Upper lobe of left lung (tissue), 6 donors: ENCODE measurements around the gene MACC1. TPM values are rescaled to one million over a fixed set of nuclear protein-coding genes. Genes with fewer than 3 reads are reported as not detected.
A peak's percentile ranks its signal among the peaks of the same experiment; 100 is the strongest.

Experiments
- ATAC-seq, 2 donors: fragments of 200-7000 bp; cut with Tn5 transposase; one replicate each; pipeline ENCODE4 v1.9.1; 2022; ENCODE audit warnings: mild to moderate bottlenecking in 2 of 2, moderate library complexity in 2 of 2; ENCODE audit not compliant: low FRiP score in 2 of 2
- DNase-seq, 2 donors: peaks; one replicate each; pipeline ENCODE4 v3.0.0-alpha.2; 2019 to 2020
- H3K27ac ChIP-seq, 4 donors: fragments of 200-600 bp; sonication (generic); one replicate each; pipeline ENCODE4 v1.5.1; 2016 to 2019
- H3K27me3 ChIP-seq, 4 donors: fragments of 200-600 bp; sonication (generic); one replicate each; pipeline ENCODE4 v1.5.1; 2017 to 2019
- H3K36me3 ChIP-seq, 4 donors: fragments of 200-600 bp; sonication (generic); one replicate each; pipeline ENCODE4 v1.5.1; 2016 to 2019
- H3K4me1 ChIP-seq, 4 donors: fragments of 200-600 bp; sonication (generic); one replicate each; pipeline ENCODE4 v1.5.1; 2018 to 2019
- H3K4me3 ChIP-seq, 4 donors: fragments of 200-600 bp; sonication (generic); one replicate each; pipeline ENCODE4 v1.5.1; 2017 to 2019; ENCODE audit warnings: mild to moderate bottlenecking in 2 of 4, moderate library complexity in 1 of 4
- H3K9me3 ChIP-seq, 4 donors: fragments of 200-600 bp; sonication (generic); one replicate each; pipeline ENCODE4 v1.5.1; 2018 to 2019
- CTCF ChIP-seq, 6 experiments: fragments of 450-650 bp in 4 of 6; fragments of 200-600 bp in 2 of 6; sonication (generic) in 2 of 6; IDR thresholded peaks; one replicate each; pipeline ENCODE4 v1.5.1; 2016 to 2019; ENCODE audit warnings: antibody characterized with exemption in 6 of 6
- EP300 ChIP-seq, 4 donors: sonication (generic); formaldehyde crosslinking; IDR thresholded peaks; one replicate each; pipeline ENCODE4 v1.5.1; 2017; ENCODE audit warnings: antibody characterized with exemption in 4 of 4, control low read depth in 2 of 4
- POLR2A ChIP-seq, 4 donors: fragments of 450-650 bp; IDR thresholded peaks; one replicate each; pipeline ENCODE4 v1.5.1; 2016 to 2017; ENCODE audit warnings: antibody characterized with exemption in 4 of 4, mild to moderate bottlenecking in 2 of 4
- POLR2AphosphoS5 ChIP-seq, 2 donors: sonication (generic); formaldehyde crosslinking; IDR thresholded peaks; one replicate each; pipeline ENCODE4 v1.5.1; 2017; ENCODE audit warnings: antibody characterized with exemption in 2 of 2
- whole genome bisulfite sequencing, 2 donors: methylation state at CpG; one replicate each; pipeline ENCODE4 v1.1.5; 2017 to 2018; 5-methylcytosine and 5-hydroxymethylcytosine counted together
- total RNA-seq, 6 donors: library from RNA; depleted of rRNA in 4 of 6; stranded (reverse); fragments of >200 nt in 4 of 6; gene quantifications; one replicate each; pipeline versions ENCODE4 v1.1.0 to v1.2.1, GENCODE V29; 2016 to 2021
- donor health status: DM: no; HTN: no; CAD: no; lungs with moderate emphysema.
- donor health status: DM: no; HTN: yes; CAD: no; lungs with severe emphysema.

Gene MACC1
- total RNA-seq, 6 donors from 2014 or later, result 10.5 to 86.5 (median 24.3) TPM

- H3K9me3 ChIP-seq, result no peaks in the 10 kb centered on the region
- H3K4me3 ChIP-seq, result no peak overlapping the region
- TF ChIP-seq POLR2AphosphoS5 (IDR thresholded peaks at IDR 0.05), result peak in 1 of 2 donors; percentile 44
- TF ChIP-seq POLR2A (IDR thresholded peaks at IDR 0.05), result no peak
- peak in 2 of 4 donors; percentile 44 to 51 for TF ChIP-seq EP300 (IDR thresholded peaks at IDR 0.05)
- H3K36me3 ChIP-seq, result no peaks in the 10 kb centered on the region
- DNase-seq (no peak), ATAC-seq (peak in 1 of 2 donors; percentile 14)
- H3K27ac ChIP-seq, result peak overlapping the region; percentile 73 to 83 (median 78)
- no peaks in the 10 kb centered on the region for H3K27me3 ChIP-seq
- peaks cover 0 to 16% (median 9%) of the 10 kb centered on the region in 4 donors for H3K4me1 ChIP-seq
- 48 to 55% methylated on average over 4 of the region's 4 CpGs for WGBS, 2 donors
Observed at GRCh38 chr7:20220921-20221547, 3.9 kb upstream of the MACC1 start.

GRCh38 chr7:20220293-20220761 is 3.1 kb upstream of the MACC1 start:
- Histone ChIP-seq H3K27me3 (no peaks in the 10 kb centered on the region), H3K27ac (peak overlapping the region; percentile 73 to 83 (median 78)), H3K36me3 (no peaks in the 10 kb centered on the region), H3K4me1 (peaks cover 0 to 16% (median 9%) of the 10 kb centered on the region in 4 donors), H3K9me3 (no peaks in the 10 kb centered on the region), H3K4me3 (no peak overlapping the region)
- ATAC-seq (no peak), DNase-seq (no peak)
- TF ChIP-seq CTCF (IDR thresholded peaks at IDR 0.05) (no peak), POLR2A (IDR thresholded peaks at IDR 0.05) (peak in 1 of 4 donors; percentile 3)
- 48 to 58% methylated on average over 3 of the region's 3 CpGs for WGBS, 2 donors

GRCh38 chr7:20219446-20220292 is 2.5 kb upstream of the MACC1 start:
- peaks cover 0 to 16% (median 9%) of the 10 kb centered on the region in 4 donors for H3K4me1 ChIP-seq
- no peaks in the 10 kb centered on the region for H3K27me3 ChIP-seq
- H3K27ac ChIP-seq, result peak overlapping the region; percentile 73 to 83 (median 78)
- no peaks in the 10 kb centered on the region for H3K36me3 ChIP-seq
- 29 to 59% methylated on average over 7 of the region's 7 CpGs for WGBS, 2 donors
- peak in 1 of 2 donors; percentile 80 for DNase-seq
- H3K4me3 ChIP-seq, result no peak overlapping the region
- peak in 1 of 4 donors; percentile 45 for TF ChIP-seq POLR2A (IDR thresholded peaks at IDR 0.05)
- TF ChIP-seq POLR2AphosphoS5 (IDR thresholded peaks at IDR 0.05), result peak; percentile 71 to 94
- peak in 2 of 4 donors; percentile 53 to 87 for TF ChIP-seq EP300 (IDR thresholded peaks at IDR 0.05)
- TF ChIP-seq CTCF (IDR thresholded peaks at IDR 0.05), result no peak
- H3K9me3 ChIP-seq, result no peaks in the 10 kb centered on the region
- ATAC-seq, result peak; percentile 73 to 86

GRCh38 chr7:20219062-20219445 is 1.9 kb upstream of the MACC1 start:
- 71 to 72% methylated on average over 3 of the region's 3 CpGs for WGBS, 2 donors
- Histone ChIP-seq H3K9me3 (no peaks in the 10 kb centered on the region), H3K4me3 (no peak overlapping the region), H3K27ac (peak overlapping the region; percentile 73 to 83 (median 78)), H3K36me3 (no peaks in the 10 kb centered on the region), H3K27me3 (no peaks in the 10 kb centered on the region), H3K4me1 (peaks cover 0 to 16% (median 9%) of the 10 kb centered on the region in 4 donors)
- no peak for TF ChIP-seq POLR2A (IDR thresholded peaks at IDR 0.05)
- no peak for TF ChIP-seq POLR2AphosphoS5 (IDR thresholded peaks at IDR 0.05)
- TF ChIP-seq CTCF (IDR thresholded peaks at IDR 0.05), result no peak
- TF ChIP-seq EP300 (IDR thresholded peaks at IDR 0.05), result no peak
- ATAC-seq (no peak), DNase-seq (no peak)

- DNase-seq (no peak), ATAC-seq (no peak)
- no peaks in the 10 kb centered on the region for H3K36me3 ChIP-seq
- peaks cover 0 to 16% (median 9%) of the 10 kb centered on the region in 4 donors for H3K4me1 ChIP-seq
- H3K27me3 ChIP-seq, result no peaks in the 10 kb centered on the region
- H3K4me3 ChIP-seq, result no peak overlapping the region
- TF ChIP-seq EP300 (IDR thresholded peaks at IDR 0.05), result no peak
- no peaks in the 10 kb centered on the region for H3K9me3 ChIP-seq
- peak overlapping the region; percentile 50 to 80 (median 73) for H3K27ac ChIP-seq
Observed at GRCh38 chr7:20218279-20218678, 1.1 kb upstream of the MACC1 start.
